ENCODE data around the gene NRG2.

NRG2 gene

GRCh38 chr5:140035881-140036280 lies 7.2 kb downstream of the NRG2 start:
- DNase-seq (ENCODE audit: low read depth): no peak
- H3K4me3 ChIP-seq (ENCODE audit: low read depth, low read length): no peak overlapping the region
- no peak for TF ChIP-seq CTCF (IDR thresholded peaks at IDR 0.05; ENCODE audit: control insufficient read depth, extremely low read depth, insufficient read depth)

GRCh38 chr5:140033037-140033760 lies 9.9 kb downstream of the NRG2 start:
- TF ChIP-seq CTCF (IDR thresholded peaks at IDR 0.05; ENCODE audit: control insufficient read depth, extremely low read depth, insufficient read depth): no peak
- no peak overlapping the region for H3K4me3 ChIP-seq (ENCODE audit: low read depth, low read length)
- DNase-seq (ENCODE audit: low read depth): no peak

DNA sequence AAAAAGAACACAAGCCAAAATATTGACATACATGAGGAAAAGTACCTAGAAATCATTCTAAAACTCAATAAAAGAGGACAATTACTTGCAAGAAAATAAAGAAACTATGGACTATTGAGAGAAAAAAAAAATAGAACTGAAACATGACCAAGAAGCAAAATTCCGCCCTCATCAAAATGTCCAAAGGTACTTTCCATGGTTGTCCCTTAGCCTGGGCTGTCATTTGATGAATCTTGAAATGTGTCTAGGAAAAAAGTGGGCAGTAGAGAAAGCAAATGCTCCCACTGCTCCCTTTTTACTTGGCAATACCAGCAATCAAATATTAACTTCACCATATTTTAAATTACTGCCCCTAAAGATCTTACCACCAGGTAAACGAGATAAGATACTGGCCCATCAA lies 10.8 kb downstream of the NRG2 start:
- no peak for DNase-seq (ENCODE audit: low read depth)
- no peak overlapping the region for H3K4me3 ChIP-seq (ENCODE audit: low read depth, low read length)
- TF ChIP-seq CTCF (IDR thresholded peaks at IDR 0.05; ENCODE audit: control insufficient read depth, extremely low read depth, insufficient read depth): no peak

GRCh38 chr5:140027807-140028206 lies 15.3 kb downstream of the NRG2 start:
- no peak for TF ChIP-seq CTCF (IDR thresholded peaks at IDR 0.05; ENCODE audit: control insufficient read depth, extremely low read depth, insufficient read depth)
- DNase-seq (ENCODE audit: low read depth): no peak
- no peak overlapping the region for H3K4me3 ChIP-seq (ENCODE audit: low read depth, low read length)

- DNase-seq (ENCODE audit: low read depth): no peak
- no peak overlapping the region for H3K4me3 ChIP-seq (ENCODE audit: low read depth, low read length)
- no peak for TF ChIP-seq CTCF (IDR thresholded peaks at IDR 0.05; ENCODE audit: control insufficient read depth, extremely low read depth, insufficient read depth)
These were observed 17.4 kb downstream of the NRG2 start for GRCh38 chr5:140025736-140026135.

DNA sequence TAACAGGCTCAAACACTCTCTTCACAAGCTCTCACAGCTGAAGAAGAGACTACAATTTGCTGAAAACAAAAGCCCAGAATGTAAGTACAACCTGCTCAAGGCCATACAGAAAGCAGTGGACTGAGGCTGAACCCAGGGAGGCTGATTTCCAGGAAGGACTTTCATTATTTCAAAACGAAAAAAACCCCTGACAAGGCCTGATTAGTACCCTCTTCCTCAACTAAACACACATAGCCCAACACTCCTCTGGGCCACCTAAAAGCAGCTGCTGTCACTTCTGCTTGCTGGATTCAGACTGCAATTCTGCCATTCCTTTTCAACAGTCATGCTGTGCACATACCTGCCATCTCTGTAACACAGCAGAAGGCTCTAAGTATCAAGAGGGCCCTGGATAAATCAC lies 18.2 kb downstream of the NRG2 start:
- TF ChIP-seq CTCF (IDR thresholded peaks at IDR 0.05; ENCODE audit: control insufficient read depth, extremely low read depth, insufficient read depth): no peak
- no peak for DNase-seq (ENCODE audit: low read depth)
- H3K4me3 ChIP-seq (ENCODE audit: low read depth, low read length): no peak overlapping the region

DNA sequence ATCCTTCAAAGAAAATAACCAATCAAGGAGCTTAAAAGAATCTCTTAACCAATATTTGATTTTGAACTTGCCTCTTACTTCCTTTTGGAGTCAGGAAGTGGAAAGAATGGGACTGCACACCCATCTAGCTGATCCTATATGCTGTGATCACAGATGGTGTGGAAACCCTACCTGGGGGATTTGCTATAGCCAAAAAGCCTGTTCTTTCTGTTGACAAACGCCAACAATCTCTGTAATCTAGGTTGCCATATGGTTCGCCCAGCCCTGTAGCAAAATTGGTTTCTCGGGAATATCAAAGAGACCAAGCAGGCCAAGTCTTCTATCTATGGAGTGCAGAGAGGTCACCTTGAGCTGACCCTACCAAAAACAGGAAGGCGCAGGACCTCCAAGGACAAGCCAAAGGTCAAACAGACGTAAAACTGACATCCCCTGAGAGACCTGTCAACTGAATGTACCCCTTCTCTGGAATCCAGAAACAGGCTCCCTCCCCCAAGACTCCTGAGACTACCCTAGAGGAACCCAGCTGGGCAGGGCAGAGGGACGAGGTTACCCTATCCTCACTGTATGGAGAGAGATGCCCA lies 19.4 kb downstream of the NRG2 start:
- DNase-seq (ENCODE audit: low read depth): no peak
- TF ChIP-seq CTCF (IDR thresholded peaks at IDR 0.05; ENCODE audit: control insufficient read depth, extremely low read depth, insufficient read depth): no peak
- no peak overlapping the region for H3K4me3 ChIP-seq (ENCODE audit: low read depth, low read length)
